HL-60 (cell line): Measurements from ENCODE around the gene PRKAR2B.

Experiments
- DNase-seq, 2 experiments: peaks; one replicate each; pipeline ENCODE4 v3.0.0-alpha.2; 2010 to 2020; ENCODE audit warnings: low read depth in 1 of 2, low spot score in 1 of 2
- H3K27ac ChIP-seq: fragments of 250-450 bp; sonication (Bioruptor Pico); replicated peaks from 2 replicates; pipeline ENCODE4 v1.5.1; 2020; ENCODE audit warnings: mild to moderate bottlenecking, moderate library complexity
- H3K27me3 ChIP-seq: fragments of 250-450 bp; sonication (Bioruptor Pico); 2 replicates; pipeline ENCODE4 v1.5.1; 2021; ENCODE audit warnings: mild to moderate bottlenecking, moderate library complexity; ENCODE audit not compliant: insufficient read depth, poor library complexity, severe bottlenecking
- H3K4me3 ChIP-seq: replicated peaks from 2 replicates; pipeline ENCODE4 v1.5.1; 2011; ENCODE audit warnings: mild to moderate bottlenecking, control low read depth, low read length; ENCODE audit not compliant: insufficient read depth
- GABPA ChIP-seq: IDR thresholded peaks from 2 replicates; pipeline ENCODE4 v1.6.1; 2012; ENCODE audit warnings: low read depth
- POLR2AphosphoS5 ChIP-seq: IDR thresholded peaks from 2 replicates; pipeline ENCODE4 v1.6.1; 2012; ENCODE audit warnings: low read depth
- SPI1 ChIP-seq: IDR thresholded peaks from 2 replicates; pipeline ENCODE4 v1.6.1; 2012; ENCODE audit warnings: low read depth, mild to moderate bottlenecking, borderline replicate concordance
- TF ChIP-seq, protein P1 (sequence below): IDR thresholded peaks from one replicate; pipeline ENCODE4 v1.5.1; 2011; ENCODE audit warnings: low read length, control low read depth, inconsistent platforms; ENCODE audit not compliant: insufficient read depth
- TF ChIP-seq, protein P2 (sequence below): IDR thresholded peaks from 2 replicates; pipeline ENCODE4 v1.6.1; 2012; ENCODE audit warnings: low read depth; ENCODE audit not compliant: insufficient replicate concordance

PRKAR2B gene

DNA sequence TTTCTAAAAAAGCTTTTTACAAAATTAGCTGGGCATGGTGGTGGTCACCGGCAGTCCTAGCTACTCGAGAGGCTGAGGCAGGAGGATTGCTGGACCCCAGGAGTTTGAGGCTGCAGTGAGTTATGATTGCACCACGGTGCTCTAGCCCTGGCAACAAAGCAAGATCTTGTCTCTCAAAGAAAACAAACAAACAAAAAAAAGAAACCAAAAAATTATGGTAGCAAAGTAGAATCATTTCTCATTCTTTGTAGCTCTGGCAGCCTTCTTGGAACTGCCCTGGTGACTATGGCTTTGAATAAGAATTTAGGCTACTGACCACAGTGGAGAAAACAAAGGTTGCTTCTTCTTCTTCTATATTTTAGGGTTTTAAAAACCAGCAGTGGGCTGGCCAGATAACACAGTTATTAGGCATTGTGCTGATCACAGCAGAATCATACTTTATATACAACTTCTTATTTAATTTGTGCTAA lies 41.9 kb upstream of the PRKAR2B start:
- H3K27me3 ChIP-seq = no peaks in the 10 kb centered on the region
- no peak for DNase-seq
- TF ChIP-seq GABPA (no peak), POLR2AphosphoS5 (no peak), SPI1 (no peak)
- TF ChIP-seq, protein P1, sequence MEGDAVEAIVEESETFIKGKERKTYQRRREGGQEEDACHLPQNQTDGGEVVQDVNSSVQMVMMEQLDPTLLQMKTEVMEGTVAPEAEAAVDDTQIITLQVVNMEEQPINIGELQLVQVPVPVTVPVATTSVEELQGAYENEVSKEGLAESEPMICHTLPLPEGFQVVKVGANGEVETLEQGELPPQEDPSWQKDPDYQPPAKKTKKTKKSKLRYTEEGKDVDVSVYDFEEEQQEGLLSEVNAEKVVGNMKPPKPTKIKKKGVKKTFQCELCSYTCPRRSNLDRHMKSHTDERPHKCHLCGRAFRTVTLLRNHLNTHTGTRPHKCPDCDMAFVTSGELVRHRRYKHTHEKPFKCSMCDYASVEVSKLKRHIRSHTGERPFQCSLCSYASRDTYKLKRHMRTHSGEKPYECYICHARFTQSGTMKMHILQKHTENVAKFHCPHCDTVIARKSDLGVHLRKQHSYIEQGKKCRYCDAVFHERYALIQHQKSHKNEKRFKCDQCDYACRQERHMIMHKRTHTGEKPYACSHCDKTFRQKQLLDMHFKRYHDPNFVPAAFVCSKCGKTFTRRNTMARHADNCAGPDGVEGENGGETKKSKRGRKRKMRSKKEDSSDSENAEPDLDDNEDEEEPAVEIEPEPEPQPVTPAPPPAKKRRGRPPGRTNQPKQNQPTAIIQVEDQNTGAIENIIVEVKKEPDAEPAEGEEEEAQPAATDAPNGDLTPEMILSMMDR = no peak
- TF ChIP-seq, protein P2, sequence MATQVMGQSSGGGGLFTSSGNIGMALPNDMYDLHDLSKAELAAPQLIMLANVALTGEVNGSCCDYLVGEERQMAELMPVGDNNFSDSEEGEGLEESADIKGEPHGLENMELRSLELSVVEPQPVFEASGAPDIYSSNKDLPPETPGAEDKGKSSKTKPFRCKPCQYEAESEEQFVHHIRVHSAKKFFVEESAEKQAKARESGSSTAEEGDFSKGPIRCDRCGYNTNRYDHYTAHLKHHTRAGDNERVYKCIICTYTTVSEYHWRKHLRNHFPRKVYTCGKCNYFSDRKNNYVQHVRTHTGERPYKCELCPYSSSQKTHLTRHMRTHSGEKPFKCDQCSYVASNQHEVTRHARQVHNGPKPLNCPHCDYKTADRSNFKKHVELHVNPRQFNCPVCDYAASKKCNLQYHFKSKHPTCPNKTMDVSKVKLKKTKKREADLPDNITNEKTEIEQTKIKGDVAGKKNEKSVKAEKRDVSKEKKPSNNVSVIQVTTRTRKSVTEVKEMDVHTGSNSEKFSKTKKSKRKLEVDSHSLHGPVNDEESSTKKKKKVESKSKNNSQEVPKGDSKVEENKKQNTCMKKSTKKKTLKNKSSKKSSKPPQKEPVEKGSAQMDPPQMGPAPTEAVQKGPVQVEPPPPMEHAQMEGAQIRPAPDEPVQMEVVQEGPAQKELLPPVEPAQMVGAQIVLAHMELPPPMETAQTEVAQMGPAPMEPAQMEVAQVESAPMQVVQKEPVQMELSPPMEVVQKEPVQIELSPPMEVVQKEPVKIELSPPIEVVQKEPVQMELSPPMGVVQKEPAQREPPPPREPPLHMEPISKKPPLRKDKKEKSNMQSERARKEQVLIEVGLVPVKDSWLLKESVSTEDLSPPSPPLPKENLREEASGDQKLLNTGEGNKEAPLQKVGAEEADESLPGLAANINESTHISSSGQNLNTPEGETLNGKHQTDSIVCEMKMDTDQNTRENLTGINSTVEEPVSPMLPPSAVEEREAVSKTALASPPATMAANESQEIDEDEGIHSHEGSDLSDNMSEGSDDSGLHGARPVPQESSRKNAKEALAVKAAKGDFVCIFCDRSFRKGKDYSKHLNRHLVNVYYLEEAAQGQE = no peak
- H3K4me3 ChIP-seq = no peak overlapping the region
- H3K27ac ChIP-seq = no peak overlapping the region

DNA sequence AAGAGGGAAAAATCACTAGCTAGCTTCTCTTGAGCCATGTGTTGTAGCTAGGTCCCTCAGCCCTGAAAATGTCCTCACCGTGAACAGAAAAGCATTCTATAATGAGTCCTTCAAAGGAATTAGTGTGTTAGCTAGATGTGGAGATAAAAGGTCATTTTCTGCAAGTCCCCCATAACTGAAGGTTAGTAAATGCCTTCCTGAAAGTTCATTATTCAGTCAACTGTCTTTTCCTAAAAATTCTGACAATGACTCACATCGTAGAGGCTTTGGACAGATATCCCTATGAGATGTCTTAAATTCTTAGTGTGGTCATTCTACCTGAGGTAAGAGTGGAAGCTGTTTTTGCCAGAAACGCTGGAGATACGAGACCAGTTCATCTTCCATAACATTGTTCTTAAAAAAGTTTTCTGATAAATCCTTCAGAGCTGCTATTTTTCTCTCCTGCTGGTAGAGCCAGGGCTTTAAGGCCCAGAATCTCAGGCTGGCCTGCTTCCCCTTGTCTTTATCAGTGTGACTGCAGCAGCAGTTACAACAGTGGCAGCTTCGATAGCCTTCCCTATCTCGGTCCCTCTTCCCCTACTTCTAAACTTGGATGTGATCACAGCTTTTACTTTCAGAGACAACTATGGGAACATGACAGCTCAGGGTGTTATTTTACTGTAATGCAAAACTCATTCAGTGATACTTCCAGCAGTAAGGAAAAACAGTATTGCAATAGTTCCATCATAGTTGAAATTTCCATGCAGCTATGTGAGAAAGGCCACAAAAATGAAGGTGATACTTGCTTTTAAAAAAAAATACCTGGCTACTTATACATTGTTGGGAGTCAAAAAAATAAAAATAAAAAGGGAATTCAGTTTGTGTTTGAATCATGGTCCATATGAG lies 37.3 kb upstream of the PRKAR2B start:
- Histone ChIP-seq H3K27ac (no peak overlapping the region), H3K27me3 (no peaks in the 10 kb centered on the region), H3K4me3 (no peak overlapping the region)
- no peak for DNase-seq
- TF ChIP-seq, protein P2 = no peak
- TF ChIP-seq POLR2AphosphoS5 (no peak), SPI1 (no peak), GABPA (no peak)
- TF ChIP-seq, protein P1 = no peak

DNA sequence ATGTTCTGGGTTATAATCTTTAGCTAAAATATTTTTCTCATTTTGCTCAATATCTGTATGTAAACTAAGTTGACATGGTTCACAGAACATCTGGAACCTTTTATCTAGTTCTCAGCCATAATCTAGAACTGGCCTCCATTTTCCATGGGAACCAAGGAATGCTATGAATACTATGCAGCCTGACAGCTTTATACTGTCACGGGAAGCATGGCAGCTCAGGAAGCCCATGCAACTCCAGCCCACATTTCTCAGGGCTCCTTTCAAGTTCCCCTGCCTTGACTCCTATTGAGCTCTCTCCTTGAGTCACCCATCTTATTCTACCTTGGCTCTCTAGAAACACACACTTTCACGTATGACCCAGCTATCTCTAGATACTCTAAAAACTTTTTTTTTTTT lies 36.6 kb upstream of the PRKAR2B start:
- TF ChIP-seq, protein P1 = no peak
- no peak for TF ChIP-seq POLR2AphosphoS5
- no peak for TF ChIP-seq GABPA
- TF ChIP-seq SPI1 = no peak
- TF ChIP-seq, protein P2 = no peak
- Histone ChIP-seq H3K27me3 (no peaks in the 10 kb centered on the region), H3K27ac (no peak overlapping the region), H3K4me3 (no peak overlapping the region)
- no peak for DNase-seq
